Measurements from ENCODE around the gene CDK9.

CDK9 gene

GRCh38 chr9:127761491-127761956, 24.3 kb upstream of the CDK9 start:
- DNase-seq (ENCODE audit: low read depth in 2 of 2, low spot score in 1 of 2), result no peak

GRCh38 chr9:127762111-127762676, 23.6 kb upstream of the CDK9 start:
- DNase-seq (ENCODE audit: low read depth in 2 of 2, low spot score in 1 of 2), result no peak

- DNase-seq (ENCODE audit: low read depth in 2 of 2, low spot score in 1 of 2), result no peak
Measured at GRCh38 chr9:127763918-127764384, 21.9 kb upstream of the CDK9 start.

- DNase-seq (ENCODE audit: low read depth in 2 of 2, low spot score in 1 of 2), result no peak
Measured at GRCh38 chr9:127765418-127765817, 20.4 kb upstream of the CDK9 start.

- no peak for DNase-seq (ENCODE audit: low read depth in 2 of 2, low spot score in 1 of 2)
Measured at GRCh38 chr9:127767410-127767809, 18.4 kb upstream of the CDK9 start.

GRCh38 chr9:127767909-127768331, 17.9 kb upstream of the CDK9 start:
- no peak for DNase-seq (ENCODE audit: low read depth in 2 of 2, low spot score in 1 of 2)

GRCh38 chr9:127768698-127769097, 17.1 kb upstream of the CDK9 start:
- DNase-seq (ENCODE audit: low read depth in 2 of 2, low spot score in 1 of 2), result no peak

- no peak for DNase-seq (ENCODE audit: low read depth in 2 of 2, low spot score in 1 of 2)
Measured at GRCh38 chr9:127769101-127769500, 16.7 kb upstream of the CDK9 start.

- no peak for DNase-seq (ENCODE audit: low read depth in 2 of 2, low spot score in 1 of 2)
Measured at GRCh38 chr9:127769929-127770582, 15.8 kb upstream of the CDK9 start.

GRCh38 chr9:127770583-127770904, 15.3 kb upstream of the CDK9 start:
- no peak for DNase-seq (ENCODE audit: low read depth in 2 of 2, low spot score in 1 of 2)

GRCh38 chr9:127770905-127771569, 14.8 kb upstream of the CDK9 start:
- peak; percentile 78 to 89 for DNase-seq (ENCODE audit: low read depth in 2 of 2, low spot score in 1 of 2)

GRCh38 chr9:127771570-127772189, 14.2 kb upstream of the CDK9 start:
- no peak for DNase-seq (ENCODE audit: low read depth in 2 of 2, low spot score in 1 of 2)

- DNase-seq (ENCODE audit: low read depth in 2 of 2, low spot score in 1 of 2), result no peak
Measured at GRCh38 chr9:127772603-127773002, 13.2 kb upstream of the CDK9 start.

GRCh38 chr9:127773272-127773671, 12.6 kb upstream of the CDK9 start:
- DNase-seq (ENCODE audit: low read depth in 2 of 2, low spot score in 1 of 2), result no peak

GRCh38 chr9:127773981-127774380, 11.9 kb upstream of the CDK9 start:
- no peak for DNase-seq (ENCODE audit: low read depth in 2 of 2, low spot score in 1 of 2)

- DNase-seq (ENCODE audit: low read depth in 2 of 2, low spot score in 1 of 2), result peak in 1 of 2 donors; percentile 53
Measured at GRCh38 chr9:127776195-127776923, 9.5 kb upstream of the CDK9 start.

GRCh38 chr9:127776924-127777289, 8.9 kb upstream of the CDK9 start:
- DNase-seq (ENCODE audit: low read depth in 2 of 2, low spot score in 1 of 2), result no peak

- DNase-seq (ENCODE audit: low read depth in 2 of 2, low spot score in 1 of 2), result no peak
Measured at GRCh38 chr9:127777368-127777980, 8.4 kb upstream of the CDK9 start.

GRCh38 chr9:127778280-127779135, 7.3 kb upstream of the CDK9 start, which contains the start of gene SH2D3C:
Gene SH2D3C, minus strand, starts transcription at chr9:127778666. Its CDS starts 39 bp downstream, at chr9:127778627.
- no peak for DNase-seq (ENCODE audit: low read depth in 2 of 2, low spot score in 1 of 2)

All from stimulated activated CD8-positive, alpha-beta memory T cell treated with anti-CD3 and anti-CD28 coated beads, Interleukin-4, amount 100 ng/mL, for 1 hour (primary cell).